Stimulated activated CD8-positive, alpha-beta memory T cell treated with anti-CD3 and anti-CD28 coated beads, Interleukin-7, amount 100 ng/mL, for 1 hour (primary cell): ENCODE measurements around the gene LPP.

Experiments
- DNase-seq, 2 donors: peaks; one replicate each; pipeline ENCODE4 v3.0.0-alpha.2; 2020; ENCODE audit warnings: low read depth in 2 of 2

Gene LPP

GRCh38 chr3:188913084-188913483 is 759.1 kb downstream of the LPP start:
- DNase-seq: no peak

- DNase-seq: no peak
Measured at GRCh38 chr3:188914552-188914951, 760.6 kb downstream of the LPP start.

- no peak for DNase-seq
Measured at GRCh38 chr3:188915127-188915526, 761.2 kb downstream of the LPP start.

DNA sequence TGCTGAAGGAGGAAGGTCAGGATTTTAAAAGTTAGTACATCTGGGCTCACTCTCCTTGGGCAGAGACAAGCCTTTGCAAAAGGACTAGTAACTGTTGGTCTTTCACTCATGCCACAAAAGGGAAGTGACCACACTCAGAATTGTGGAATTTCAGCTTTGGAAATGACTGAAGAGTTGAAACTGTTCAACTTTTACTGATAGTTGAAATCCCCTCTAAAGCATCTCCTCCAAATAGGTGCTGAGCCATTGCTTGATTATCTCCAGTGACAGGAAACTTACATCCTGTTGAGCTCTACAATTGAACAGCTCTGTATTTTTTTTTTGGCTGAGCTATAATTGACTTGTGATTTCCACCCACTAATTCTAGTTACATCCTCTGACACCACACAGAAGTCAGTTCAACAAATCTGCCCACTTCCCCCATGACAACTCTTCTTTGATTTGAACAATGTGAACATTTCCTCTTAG is 763.0 kb downstream of the LPP start:
- no peak for DNase-seq

DNA sequence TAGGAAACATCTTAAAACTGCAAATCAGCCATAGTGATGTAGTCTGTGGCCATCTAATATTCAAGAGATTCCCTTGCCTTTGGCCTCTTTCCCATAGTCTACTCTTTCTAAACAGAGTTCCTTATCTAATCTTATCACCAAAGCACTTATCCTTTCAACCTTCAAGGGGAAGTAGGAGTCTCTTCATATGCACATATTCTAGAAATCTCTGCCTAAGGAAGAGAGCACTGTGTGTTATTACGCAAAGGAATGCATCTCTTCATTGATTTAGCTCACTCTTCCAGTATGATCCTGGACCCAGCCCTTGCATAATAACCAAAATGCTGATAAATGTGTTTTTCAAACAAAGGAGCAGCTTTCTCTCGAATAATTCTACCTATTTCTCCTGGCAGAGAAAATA is 764.1 kb downstream of the LPP start:
- DNase-seq: no peak

GRCh38 chr3:188923671-188924070 is 769.7 kb downstream of the LPP start:
- no peak for DNase-seq

- no peak for DNase-seq
Measured at GRCh38 chr3:188925376-188925775, 771.4 kb downstream of the LPP start.

DNA sequence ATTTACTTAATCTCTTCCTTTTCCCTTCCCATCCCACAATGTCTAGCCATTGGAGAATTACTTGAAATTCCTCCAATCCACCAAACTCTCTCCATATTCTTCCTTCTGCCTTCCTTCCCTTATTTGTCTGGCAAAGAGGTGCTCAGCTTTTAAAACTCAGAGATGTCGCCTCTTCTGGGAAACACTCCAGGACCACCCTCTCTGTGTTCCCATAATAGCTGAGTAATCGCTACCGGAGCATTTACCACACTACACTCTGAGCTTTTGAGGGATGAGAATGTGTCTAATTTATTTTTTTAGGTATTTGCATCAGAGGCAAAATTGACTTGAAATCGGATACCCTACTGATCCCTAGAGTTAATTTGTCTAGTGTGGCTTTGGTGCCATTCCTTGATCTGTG is 772.2 kb downstream of the LPP start:
- no peak for DNase-seq

DNA sequence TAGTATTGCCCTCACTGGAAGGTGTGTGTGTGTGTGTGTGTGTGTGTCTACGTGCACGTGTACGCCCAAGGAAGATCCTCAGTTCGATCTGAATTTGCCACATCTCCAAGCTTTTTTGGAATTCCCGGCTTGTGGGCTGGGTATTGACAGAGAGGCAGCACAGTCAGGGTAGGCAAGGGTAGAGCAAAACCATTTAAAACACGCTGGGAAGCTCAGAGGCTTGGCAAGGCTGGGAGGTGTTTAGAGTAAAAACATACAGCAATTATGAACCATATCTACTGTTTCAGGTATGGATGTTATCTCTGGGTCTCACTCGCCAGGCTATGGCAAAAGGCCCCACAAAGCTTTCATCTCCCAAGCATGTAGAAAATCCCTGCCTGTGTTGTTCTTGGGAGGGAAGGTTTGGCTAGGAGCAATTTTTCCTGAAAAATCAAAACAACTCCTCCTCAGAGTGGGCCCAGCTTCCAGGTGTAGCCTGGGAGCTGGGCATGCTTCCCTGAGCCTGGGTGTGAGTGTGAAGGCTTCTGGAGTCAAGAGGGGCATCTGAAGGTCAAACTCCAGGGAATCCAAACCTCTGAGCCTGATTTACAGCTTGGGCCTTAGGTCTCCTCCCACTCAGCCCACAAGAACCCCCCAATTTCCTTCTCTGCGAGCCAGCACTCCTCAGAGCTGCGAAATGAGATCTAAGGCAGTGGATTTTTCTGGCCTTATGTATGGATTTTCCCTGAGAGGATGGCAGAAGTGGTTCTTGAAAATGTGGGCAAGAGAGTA is 773.0 kb downstream of the LPP start:
- no peak for DNase-seq

DNA sequence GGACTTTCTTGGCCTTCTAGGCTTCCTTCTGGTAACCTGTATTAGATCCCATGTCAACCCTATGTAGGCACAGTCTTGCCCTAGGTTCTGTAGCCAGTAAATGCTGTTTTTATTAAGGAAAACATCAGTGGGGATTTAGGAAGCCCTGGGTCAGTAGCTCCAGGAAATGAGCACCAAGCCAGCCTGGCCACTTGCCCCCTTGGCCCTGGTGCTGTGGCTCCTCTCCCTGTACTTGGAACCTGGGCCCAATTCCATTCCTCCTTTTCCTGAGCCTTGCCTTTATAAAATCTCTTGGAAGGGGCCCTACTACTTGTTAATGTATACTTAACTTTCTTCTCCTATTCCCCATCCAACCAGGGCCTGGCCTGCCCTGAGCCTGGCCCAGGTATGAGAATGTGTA is 774.0 kb downstream of the LPP start:
- no peak for DNase-seq

GRCh38 chr3:188929137-188929536 is 775.2 kb downstream of the LPP start:
- no peak for DNase-seq

DNA sequence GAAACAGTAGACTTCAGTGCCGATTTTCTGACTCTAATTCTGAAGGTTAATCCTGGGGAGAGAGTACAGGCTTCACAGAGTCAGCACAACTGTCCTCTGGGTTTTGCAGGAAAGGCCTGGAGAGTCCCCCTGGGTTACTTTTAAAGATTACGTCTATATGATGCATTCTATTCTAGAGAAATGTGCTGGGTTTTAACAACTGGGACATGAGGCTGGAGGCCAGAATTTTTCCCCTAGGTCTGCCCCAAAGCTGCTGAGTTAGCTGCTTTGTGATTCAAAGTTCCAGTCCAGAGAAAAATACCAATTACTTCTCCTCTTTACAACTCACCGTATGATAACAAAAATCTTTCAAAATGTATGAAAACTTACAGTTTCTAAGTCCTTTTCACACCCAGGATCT is 777.1 kb downstream of the LPP start:
- no peak for DNase-seq

DNA sequence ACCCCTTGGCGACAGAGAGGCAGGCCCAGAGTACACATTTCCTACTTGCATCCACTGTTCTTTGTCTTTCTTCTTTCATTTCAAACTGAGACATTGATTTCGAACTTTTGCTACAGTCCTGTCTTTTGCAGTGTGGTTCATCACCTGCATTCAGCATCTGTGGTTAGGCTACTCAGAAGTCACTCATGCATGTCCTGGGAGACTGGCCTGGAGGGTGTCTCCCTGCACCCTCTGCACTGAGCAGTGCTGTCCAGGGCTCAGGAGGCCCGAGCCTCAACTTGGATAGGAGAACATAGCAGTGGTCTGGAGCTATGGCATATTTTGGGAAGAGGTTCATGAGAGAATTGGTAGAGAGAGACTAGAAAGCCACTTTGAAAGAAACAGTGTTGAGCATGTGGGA is 777.6 kb downstream of the LPP start:
- DNase-seq: no peak

GRCh38 chr3:188934989-188935388 is 781.0 kb downstream of the LPP start:
- DNase-seq: no peak

DNA sequence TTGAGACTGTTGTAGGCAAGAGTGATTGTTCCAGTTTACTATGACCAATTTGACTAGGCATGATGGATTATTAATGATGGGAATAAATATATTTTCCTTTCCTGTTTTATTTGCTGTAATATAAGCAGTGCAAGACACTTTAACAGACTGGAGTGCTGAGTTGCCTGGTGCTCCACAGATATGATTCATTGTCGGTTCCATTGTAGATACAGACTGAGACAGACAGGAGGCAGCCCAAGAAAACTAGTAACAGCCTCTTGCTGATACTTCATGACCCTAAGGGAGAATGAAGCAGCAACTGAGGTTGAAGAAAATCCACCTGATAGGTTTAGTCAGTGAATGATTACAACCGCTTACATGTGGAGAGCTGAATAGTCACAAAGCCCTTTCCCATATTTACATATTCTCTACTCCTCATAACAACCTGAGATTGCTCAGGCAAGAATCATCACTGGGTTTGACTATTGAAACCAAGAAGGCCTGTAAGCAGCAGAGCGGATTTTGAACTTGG is 782.7 kb downstream of the LPP start:
- DNase-seq: no peak

DNA sequence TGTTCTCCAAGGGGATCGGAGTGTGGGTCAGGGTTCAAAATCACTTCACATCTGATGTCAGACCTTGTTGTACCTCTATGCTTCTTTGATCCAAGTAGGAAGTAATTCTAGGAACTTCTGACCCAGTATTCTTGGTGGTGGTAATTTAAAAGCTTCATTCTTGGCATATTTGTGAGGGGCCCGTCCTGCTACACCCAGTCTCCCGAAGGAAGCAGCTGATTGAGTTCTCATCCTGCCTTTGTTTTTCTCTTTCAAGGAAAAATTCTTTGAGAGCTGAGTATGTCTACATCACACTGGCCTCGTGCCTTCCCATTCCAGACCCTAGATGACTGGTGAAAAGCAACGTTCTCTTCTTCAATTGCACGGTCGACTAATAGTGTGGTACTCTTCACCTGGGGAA is 783.4 kb downstream of the LPP start:
- no peak for DNase-seq

- DNase-seq: no peak
Measured at GRCh38 chr3:188938999-188939398, 785.0 kb downstream of the LPP start.

DNA sequence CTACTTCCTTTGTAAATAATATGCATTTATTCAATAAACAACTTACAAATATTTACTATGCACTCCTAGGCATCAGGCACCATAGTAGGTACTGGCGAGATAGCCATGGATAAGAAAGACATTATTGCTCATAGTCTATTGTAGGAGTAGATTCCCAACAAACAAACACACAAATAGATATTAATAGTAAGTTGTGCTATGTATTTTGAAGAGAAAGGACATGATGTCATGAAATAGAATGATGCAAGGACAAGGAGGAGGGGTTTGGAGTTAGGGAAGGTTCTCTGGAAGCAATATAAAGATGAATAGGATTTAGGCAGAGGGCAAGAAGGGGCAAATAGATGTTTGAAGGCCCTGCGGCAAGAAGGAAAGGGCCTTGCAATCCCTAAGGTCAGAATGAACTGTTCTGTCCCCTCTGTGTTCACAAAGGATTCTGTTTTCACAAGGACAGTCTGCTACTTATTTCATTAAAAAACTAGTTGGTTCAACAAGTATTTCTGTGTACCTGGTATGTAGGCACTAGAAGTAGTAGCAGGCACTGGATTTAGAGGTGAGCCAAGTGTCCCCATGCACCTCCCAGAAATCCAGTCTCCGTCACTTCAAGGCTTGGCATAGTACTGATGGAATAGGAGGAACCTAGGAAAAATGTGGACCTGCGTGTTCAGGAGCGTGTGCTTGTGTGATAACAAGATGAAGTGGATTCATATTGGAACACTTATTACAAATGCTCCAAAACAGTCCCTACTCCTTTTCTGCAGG is 786.0 kb downstream of the LPP start:
- DNase-seq: no peak
